ENCODE measurements around the gene HSPA12B. TPM values are rescaled to one million over a fixed set of nuclear protein-coding genes. Genes with fewer than 3 reads are reported as not detected.

Gene HSPA12B
- total and polyA plus RNA-seq, 11 donors, result 10.4 to 35.7 (median 14.3) TPM

GRCh38 chr20:3766422-3767109 lies 34.1 kb downstream of the HSPA12B start:
- H3K27me3 ChIP-seq, result no peaks in the 10 kb centered on the region
- H3K9me3 ChIP-seq, result no peaks in the 10 kb centered on the region
- intact Hi-C loops (cut with DNase I), result loop anchor here in 4 of 10 donors (5.0 kb wide), 3 partner anchors 49 to 89 kb away; partner anchors contain the start of gene SIGLEC1 (in 1 of the 4)
- DNase-seq (peak in 1 of 5 donors; percentile 52), ATAC-seq (no peak)
- peaks cover 0 to 3% (median 0%) of the 10 kb centered on the region in 9 donors for H3K36me3 ChIP-seq
- H3K4me1 ChIP-seq, result peaks cover 0 to 47% (median 22%) of the 10 kb centered on the region in 12 donors
- peak overlapping the region; percentile 33 to 78 (median 69) for H3K4me3 ChIP-seq
- H3K27ac ChIP-seq, result peak overlapping the region in 10 of 12 donors; percentile 24 to 96 (median 77)
- 38 to 51% (median 47%) methylated on average over 9 of the region's 9 CpGs for WGBS, 4 donors
- TF ChIP-seq, protein P1, sequence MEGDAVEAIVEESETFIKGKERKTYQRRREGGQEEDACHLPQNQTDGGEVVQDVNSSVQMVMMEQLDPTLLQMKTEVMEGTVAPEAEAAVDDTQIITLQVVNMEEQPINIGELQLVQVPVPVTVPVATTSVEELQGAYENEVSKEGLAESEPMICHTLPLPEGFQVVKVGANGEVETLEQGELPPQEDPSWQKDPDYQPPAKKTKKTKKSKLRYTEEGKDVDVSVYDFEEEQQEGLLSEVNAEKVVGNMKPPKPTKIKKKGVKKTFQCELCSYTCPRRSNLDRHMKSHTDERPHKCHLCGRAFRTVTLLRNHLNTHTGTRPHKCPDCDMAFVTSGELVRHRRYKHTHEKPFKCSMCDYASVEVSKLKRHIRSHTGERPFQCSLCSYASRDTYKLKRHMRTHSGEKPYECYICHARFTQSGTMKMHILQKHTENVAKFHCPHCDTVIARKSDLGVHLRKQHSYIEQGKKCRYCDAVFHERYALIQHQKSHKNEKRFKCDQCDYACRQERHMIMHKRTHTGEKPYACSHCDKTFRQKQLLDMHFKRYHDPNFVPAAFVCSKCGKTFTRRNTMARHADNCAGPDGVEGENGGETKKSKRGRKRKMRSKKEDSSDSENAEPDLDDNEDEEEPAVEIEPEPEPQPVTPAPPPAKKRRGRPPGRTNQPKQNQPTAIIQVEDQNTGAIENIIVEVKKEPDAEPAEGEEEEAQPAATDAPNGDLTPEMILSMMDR (IDR thresholded peaks at IDR 0.05), result no peak
- TF ChIP-seq POLR2A (IDR thresholded peaks at IDR 0.05), result no peak

DNA sequence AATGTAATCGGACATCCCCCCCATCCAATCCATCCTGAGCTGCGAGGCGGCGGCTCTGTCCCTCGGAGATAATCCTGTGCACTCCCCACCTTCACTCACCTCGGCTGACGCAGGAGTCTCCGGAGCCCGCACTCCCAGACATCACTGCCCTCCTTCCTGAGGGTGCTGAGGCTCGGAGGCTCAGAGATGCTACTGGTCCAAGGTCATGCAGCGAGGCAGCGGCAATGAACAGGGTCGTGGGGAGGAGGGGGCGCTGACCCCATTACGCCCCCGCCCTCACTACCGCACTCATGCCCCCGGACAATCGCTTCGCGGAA lies 34.6 kb downstream of the HSPA12B start:
- no peaks in the 10 kb centered on the region for H3K9me3 ChIP-seq
- no peaks in the 10 kb centered on the region for H3K36me3 ChIP-seq
- peak in 2 of 5 donors; percentile 31 to 72 for DNase-seq
- peaks cover 0 to 47% (median 22%) of the 10 kb centered on the region in 12 donors for H3K4me1 ChIP-seq
- no peaks in the 10 kb centered on the region for H3K27me3 ChIP-seq
- H3K4me3 ChIP-seq, result peak overlapping the region; percentile 33 to 78 (median 69)
- H3K27ac ChIP-seq, result peak overlapping the region in 9 of 12 donors; percentile 24 to 96 (median 86)
- peak in 1 of 4 donors; percentile 1 for ATAC-seq
- intact Hi-C loops (cut with DNase I), result loop anchor here in 4 of 10 donors (5.0 kb wide), 3 partner anchors 50 to 90 kb away; partner anchors contain the start of gene SIGLEC1 (in 1 of the 4)
- WGBS, 4 donors, result 3 to 12% (median 6%) methylated on average over 8 to 21 of the region's 21 CpGs
- no peak for TF ChIP-seq POLR2A (IDR thresholded peaks at IDR 0.05)
- TF ChIP-seq, protein P1 (IDR thresholded peaks at IDR 0.05), result no peak

DNA sequence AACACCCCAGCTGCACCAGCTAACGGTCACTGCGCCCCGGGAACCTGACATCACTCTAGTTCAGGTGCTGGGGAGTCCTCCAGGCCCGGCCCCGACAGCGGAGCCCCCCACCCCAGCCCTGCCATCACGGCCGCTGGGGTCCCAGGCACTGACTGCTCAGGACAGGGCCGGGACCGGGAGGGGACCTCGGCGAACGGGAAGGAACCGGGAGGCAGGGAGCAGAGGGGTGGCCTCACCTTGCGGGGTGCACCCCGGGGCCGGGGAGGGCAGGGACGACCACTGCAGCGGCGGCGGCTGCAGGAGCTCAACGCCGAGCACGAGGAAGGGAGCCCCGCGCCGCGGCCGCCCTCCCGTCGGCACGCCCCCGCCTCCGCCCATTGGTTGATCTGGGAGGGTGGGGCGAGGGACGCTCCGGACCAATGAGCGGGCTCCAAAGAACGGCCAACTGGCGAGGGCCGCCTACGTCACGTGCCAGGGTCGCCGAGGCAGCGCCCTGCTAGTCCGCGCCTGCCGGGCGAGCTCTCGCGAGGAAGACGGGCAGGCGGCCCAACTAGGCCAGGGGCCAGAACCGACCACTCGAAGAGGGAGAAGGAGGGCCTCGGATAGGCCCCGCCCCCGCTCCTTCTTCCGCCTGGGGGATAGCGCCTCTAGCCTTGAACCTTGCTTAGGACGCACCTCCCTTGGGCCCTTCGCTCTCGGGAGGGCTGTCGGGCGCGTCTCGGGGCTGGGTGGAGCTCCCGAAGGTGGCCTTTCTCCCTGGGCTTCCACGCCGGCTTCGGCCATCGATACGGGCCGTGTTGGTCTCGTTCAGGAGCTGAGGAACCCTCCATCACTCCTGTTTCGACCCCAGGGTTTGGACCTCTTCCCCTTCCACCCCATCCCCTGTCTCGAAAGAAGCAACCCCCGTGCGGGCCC lies 35.2 kb downstream of the HSPA12B start, which contains the start of gene ADISSP:
ADISSP (minus strand) TSS at position 327 of the 915 bp plus-strand sequence. CDS start 7,653 bp downstream, outside the sequence.
- no peaks in the 10 kb centered on the region for H3K36me3 ChIP-seq
- no peaks in the 10 kb centered on the region for H3K27me3 ChIP-seq
- peak in 1 of 2 donors; percentile 69 for TF ChIP-seq POLR2A (IDR thresholded peaks at IDR 0.05)
- TF ChIP-seq, protein P1 (IDR thresholded peaks at IDR 0.05), result peak in 4 of 12 donors; percentile 21 to 44 (median 28)
- ATAC-seq (peak; percentile 96 to 98 (median 96)), DNase-seq (peak; percentile 99 to 100 (median 99))
- intact Hi-C loops (cut with DNase I), result loop anchor here in 4 of 10 donors (2.0 to 5.0 kb wide), 4 partner anchors 50 to 90 kb away; partner anchors contain the start of gene SIGLEC1 (in 1 of the 4)
- peak within 1 kb of the TSS; percentile 49 to 78 (median 69) for H3K4me3 ChIP-seq
- peaks cover 0 to 47% (median 22%) of the 10 kb centered on the region in 12 donors for H3K4me1 ChIP-seq
- peak within 1 kb of the TSS; percentile 54 to 96 (median 86) for H3K27ac ChIP-seq
- no peaks in the 10 kb centered on the region for H3K9me3 ChIP-seq
- 0 to 1% (median 1%) methylated on average over 35 to 80 of the region's 80 CpGs for WGBS, 4 donors

Measured in heart left ventricle (tissue), 16 donors.